Calu3 (cell line): ENCODE data around the gene SLC45A3. TPM values are rescaled to one million over a fixed set of nuclear protein-coding genes. Genes with fewer than 3 reads are reported as not detected.

ENCODE experiments used
- BruUV-seq: library from RNA; stranded (reverse); fragments of 400-500 nt; replicated peaks from 2 replicates; lab custom pipeline; 2021; lab: Mats Ljungman, UMichigan
- CTCF ChIA-PET: fragments of 300-600 bp; sonication (Branson Sonifier 250); formaldehyde crosslinking; loops from one replicate; lab custom pipeline; 2022; ENCODE audit warnings: antibody characterized with exemption; lab: Charles Lee
- DNase-seq: peaks from one replicate; pipeline ENCODE4 v3.0.0; 2022
- H3K27ac Mint-ChIP-seq: one replicate; pipeline ENCODE4 v1.8.0; 2022; ENCODE audit warnings: mixed read lengths; ENCODE audit not compliant: unreplicated experiment
- H3K27me3 Mint-ChIP-seq: one replicate; pipeline ENCODE4 v1.8.0; 2022; ENCODE audit warnings: mixed read lengths; ENCODE audit not compliant: unreplicated experiment
- H3K36me3 Mint-ChIP-seq: one replicate; pipeline ENCODE4 v1.8.0; 2022; ENCODE audit warnings: mild to moderate bottlenecking, moderate library complexity, mixed read lengths; ENCODE audit not compliant: insufficient read depth, unreplicated experiment
- H3K4me1 Mint-ChIP-seq: one replicate; pipeline ENCODE4 v1.8.0; 2022; ENCODE audit warnings: mild to moderate bottlenecking, low read depth, mixed read lengths; ENCODE audit not compliant: unreplicated experiment
- H3K4me3 Mint-ChIP-seq: one replicate; pipeline ENCODE4 v1.8.0; 2022; ENCODE audit warnings: mild to moderate bottlenecking, low read depth, moderate library complexity, mixed read lengths; ENCODE audit not compliant: unreplicated experiment
- H3K9me3 Mint-ChIP-seq: one replicate; pipeline ENCODE4 v1.8.0; 2022; ENCODE audit warnings: low read depth, mixed read lengths; ENCODE audit not compliant: unreplicated experiment
- intact Hi-C: fragments of 100-400 bp; cut with micrococcal nuclease; formaldehyde crosslinking; loops from one replicate; pipeline ENCODE4 v1.10.0; 2022; ENCODE audit not compliant: unreplicated experiment
- total RNA-seq: library from RNA; stranded (reverse); gene quantifications from 2 replicates; pipeline ENCODE4 v1.2.3, GENCODE V29; 2022
- TF ChIP-seq, protein P1 (sequence below): fragments of 200-600 bp; IDR thresholded peaks from one replicate; pipeline ENCODE4 v1.8.0; 2022; ENCODE audit warnings: antibody characterized with exemption; ENCODE audit not compliant: unreplicated experiment

The SLC45A3 gene
- total RNA-seq, 1 experiment from 2014 or later = 27.5 TPM

DNA sequence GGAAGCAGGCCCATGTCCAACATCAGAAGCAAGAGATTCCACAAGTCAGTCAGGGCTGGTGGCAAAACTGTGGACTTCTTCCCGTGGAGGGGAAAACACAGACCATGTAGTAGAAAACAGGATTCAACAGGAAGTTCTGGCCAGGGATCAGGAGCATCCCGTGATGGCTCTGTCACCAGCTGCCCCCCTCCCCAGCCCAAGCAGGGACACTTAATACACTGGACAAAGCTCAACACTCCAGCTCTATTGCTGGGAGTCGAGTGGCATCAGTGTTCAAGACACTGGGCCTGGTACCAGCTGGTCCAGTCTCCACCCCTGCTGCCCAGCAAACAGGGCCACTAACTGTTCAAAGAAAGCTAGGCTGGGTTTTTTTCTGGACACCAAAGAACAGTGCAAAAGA is 3.7 kb downstream of the SLC45A3 start:
- CTCF ChIA-PET = interaction anchor here (0.5 to 2.4 kb wide), 4 partner anchors 11 to 35 kb away, joined by 4 to 6 read pairs (median 4); no protein-coding TSS in a partner anchor
- no peak for DNase-seq
- H3K27ac Mint-ChIP-seq = no peak overlapping the region
- H3K4me1 Mint-ChIP-seq = peaks cover 54% of the 10 kb centered on the region
- peaks cover 32% of the 10 kb centered on the region for H3K36me3 Mint-ChIP-seq
- TF ChIP-seq, protein P1, sequence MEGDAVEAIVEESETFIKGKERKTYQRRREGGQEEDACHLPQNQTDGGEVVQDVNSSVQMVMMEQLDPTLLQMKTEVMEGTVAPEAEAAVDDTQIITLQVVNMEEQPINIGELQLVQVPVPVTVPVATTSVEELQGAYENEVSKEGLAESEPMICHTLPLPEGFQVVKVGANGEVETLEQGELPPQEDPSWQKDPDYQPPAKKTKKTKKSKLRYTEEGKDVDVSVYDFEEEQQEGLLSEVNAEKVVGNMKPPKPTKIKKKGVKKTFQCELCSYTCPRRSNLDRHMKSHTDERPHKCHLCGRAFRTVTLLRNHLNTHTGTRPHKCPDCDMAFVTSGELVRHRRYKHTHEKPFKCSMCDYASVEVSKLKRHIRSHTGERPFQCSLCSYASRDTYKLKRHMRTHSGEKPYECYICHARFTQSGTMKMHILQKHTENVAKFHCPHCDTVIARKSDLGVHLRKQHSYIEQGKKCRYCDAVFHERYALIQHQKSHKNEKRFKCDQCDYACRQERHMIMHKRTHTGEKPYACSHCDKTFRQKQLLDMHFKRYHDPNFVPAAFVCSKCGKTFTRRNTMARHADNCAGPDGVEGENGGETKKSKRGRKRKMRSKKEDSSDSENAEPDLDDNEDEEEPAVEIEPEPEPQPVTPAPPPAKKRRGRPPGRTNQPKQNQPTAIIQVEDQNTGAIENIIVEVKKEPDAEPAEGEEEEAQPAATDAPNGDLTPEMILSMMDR = no peak
- H3K4me3 Mint-ChIP-seq = no peak overlapping the region
- intact Hi-C loops = no loop called here
- no peaks in the 10 kb centered on the region for H3K27me3 Mint-ChIP-seq
- BruUV-seq = no TSS peak
- no peaks in the 10 kb centered on the region for H3K9me3 Mint-ChIP-seq

DNA sequence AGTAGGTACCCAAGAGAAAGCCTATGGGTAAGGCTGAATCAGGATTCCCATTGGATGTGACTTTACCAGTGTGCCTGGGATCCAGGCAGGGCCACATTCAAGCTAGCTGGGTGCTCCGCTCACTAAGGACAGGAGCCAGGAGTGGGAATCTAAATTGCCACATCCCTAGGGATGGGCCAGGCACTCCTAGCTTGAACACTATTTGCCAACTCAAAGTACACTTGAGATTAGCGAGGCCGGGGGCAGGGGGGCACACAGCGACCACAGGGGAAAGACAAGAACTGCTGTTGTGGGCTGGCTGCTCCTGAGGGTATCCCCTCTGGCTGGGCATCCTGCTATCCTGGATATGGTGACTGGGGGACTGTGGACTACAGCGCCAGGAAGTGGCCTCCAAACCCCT is 4.3 kb downstream of the SLC45A3 start:
- peaks cover 54% of the 10 kb centered on the region for H3K4me1 Mint-ChIP-seq
- H3K4me3 Mint-ChIP-seq = no peak overlapping the region
- intact Hi-C loops = no loop called here
- TF ChIP-seq, protein P1 = no peak
- DNase-seq = no peak
- H3K27ac Mint-ChIP-seq = no peak overlapping the region
- CTCF ChIA-PET = no interaction called here
- peaks cover 30% of the 10 kb centered on the region for H3K36me3 Mint-ChIP-seq
- no peaks in the 10 kb centered on the region for H3K9me3 Mint-ChIP-seq
- BruUV-seq = no TSS peak
- no peaks in the 10 kb centered on the region for H3K27me3 Mint-ChIP-seq

DNA sequence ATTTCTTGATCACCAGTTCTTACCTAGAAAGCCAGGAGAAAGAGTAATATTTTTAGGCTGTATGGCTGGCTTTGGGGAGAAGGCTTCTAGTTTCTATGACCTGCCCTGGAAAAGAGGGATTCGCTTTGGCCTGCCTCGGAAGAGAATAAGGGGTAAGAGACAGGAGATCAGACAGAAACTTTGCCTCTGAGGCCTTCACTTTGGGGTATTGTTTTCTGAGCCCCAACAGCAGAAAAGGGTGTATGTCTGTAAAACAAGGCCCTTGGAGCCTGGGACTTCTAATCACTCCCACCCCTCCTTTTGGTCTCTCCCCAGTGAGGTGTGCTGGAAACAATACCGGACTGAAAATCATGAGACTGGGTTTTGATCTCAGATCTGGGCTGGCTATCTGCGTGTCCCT is 5.1 kb downstream of the SLC45A3 start:
- Mint-ChIP-seq H3K9me3 (no peaks in the 10 kb centered on the region), H3K36me3 (peaks cover 26% of the 10 kb centered on the region), H3K27ac (no peak overlapping the region), H3K4me3 (no peak overlapping the region), H3K4me1 (peaks cover 52% of the 10 kb centered on the region), H3K27me3 (no peaks in the 10 kb centered on the region)
- TF ChIP-seq, protein P1 = no peak
- DNase-seq = no peak
- no TSS peak for BruUV-seq
- intact Hi-C loops = no loop called here
- CTCF ChIA-PET = interaction anchor here (1.0 kb wide), 1 partner anchor 13 kb away, joined by 3 read pairs; no protein-coding TSS in a partner anchor

DNA sequence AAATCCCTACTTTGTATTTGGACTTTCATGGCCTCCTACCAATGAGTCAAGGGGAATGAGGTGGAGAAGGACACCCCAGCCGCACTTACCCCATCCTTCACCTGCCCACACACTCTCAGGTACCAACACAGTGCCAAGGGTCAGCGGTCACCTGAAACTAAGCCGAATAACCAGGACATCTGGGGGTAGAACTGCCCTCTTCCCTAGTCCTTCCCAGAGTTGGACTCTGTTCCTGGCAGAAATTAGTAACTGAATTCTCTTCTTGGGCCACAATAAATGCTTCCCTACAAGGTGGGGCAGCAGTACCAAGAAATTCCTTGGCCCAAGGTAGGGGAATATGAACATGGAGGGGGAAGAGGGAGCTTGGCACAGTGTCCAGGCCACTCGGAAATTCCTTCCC is 7.3 kb downstream of the SLC45A3 start:
- BruUV-seq = no TSS peak
- intact Hi-C loops = no loop called here
- peaks cover 18% of the 10 kb centered on the region for H3K36me3 Mint-ChIP-seq
- no peak overlapping the region for H3K27ac Mint-ChIP-seq
- H3K4me1 Mint-ChIP-seq = peaks cover 72% of the 10 kb centered on the region
- no peak overlapping the region for H3K4me3 Mint-ChIP-seq
- H3K27me3 Mint-ChIP-seq = no peaks in the 10 kb centered on the region
- no peak for DNase-seq
- TF ChIP-seq, protein P1 = no peak
- CTCF ChIA-PET = interaction anchor here (1.1 to 1.5 kb wide), 3 partner anchors 9 to 14 kb away, joined by 3 to 6 read pairs (median 3); no protein-coding TSS in a partner anchor
- no peaks in the 10 kb centered on the region for H3K9me3 Mint-ChIP-seq
